GM11168 (cell line): ENCODE results near the gene RNASEH2A.

Experiments
- in situ Hi-C: fragments of 300-500 bp; cut with MboI; formaldehyde crosslinking; loops from one replicate; pipeline ENCODE4 v1.12.0; 2022; ENCODE audit warnings: low sequenced_read_pairs; ENCODE audit not compliant: unreplicated experiment

RNASEH2A gene

GRCh38 chr19:12847159-12848139, 41.1 kb downstream of the RNASEH2A start:
- in situ Hi-C loops = no loop called here

GRCh38 chr19:12856653-12857052, 50.3 kb downstream of the RNASEH2A start:
- in situ Hi-C loops = no loop called here

DNA sequence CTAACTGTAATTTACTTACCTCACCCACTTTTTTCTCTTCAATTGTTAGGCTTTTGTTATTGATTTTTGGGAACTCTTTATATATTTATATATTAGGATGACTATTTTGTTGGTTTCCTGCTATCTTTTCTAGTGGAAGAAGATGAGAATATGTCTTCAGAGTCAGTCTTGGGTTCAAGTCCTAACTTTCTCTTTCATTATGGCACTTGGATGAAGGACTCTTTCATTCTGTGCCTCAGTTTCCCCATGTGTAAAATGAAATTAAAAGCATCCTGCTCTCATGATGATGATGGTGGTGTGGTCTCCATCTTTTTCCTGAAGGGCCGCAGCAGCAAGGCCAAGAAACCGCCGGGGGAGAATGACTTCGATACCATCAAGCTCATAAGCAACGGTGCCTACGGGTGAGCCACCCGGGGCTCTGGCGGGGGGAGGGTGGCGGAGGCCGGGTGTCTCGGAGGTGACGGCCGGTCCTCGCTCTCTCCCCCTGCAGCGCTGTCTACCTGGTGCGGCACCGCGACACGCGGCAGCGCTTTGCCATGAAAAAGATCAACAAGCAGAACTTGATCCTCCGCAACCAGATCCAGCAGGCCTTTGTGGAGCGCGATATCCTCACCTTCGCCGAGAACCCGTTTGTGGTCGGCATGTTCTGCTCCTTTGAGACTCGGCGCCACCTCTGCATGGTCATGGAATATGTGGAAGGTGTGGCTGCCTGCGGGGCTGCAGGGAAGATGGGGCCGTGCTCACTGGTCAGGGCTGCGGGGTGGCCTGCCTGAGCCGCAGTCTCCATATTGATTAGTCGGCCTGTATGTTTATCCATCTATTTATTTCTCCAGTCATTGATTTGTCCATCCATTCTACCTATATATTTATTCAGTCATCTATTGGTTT, 51.9 kb downstream of the RNASEH2A start:
- in situ Hi-C loops = no loop called here

GRCh38 chr19:12859546-12859945, 53.2 kb downstream of the RNASEH2A start:
- in situ Hi-C loops = no loop called here
